Measurements from ENCODE around the gene MAST3.

MAST3 gene

DNA sequence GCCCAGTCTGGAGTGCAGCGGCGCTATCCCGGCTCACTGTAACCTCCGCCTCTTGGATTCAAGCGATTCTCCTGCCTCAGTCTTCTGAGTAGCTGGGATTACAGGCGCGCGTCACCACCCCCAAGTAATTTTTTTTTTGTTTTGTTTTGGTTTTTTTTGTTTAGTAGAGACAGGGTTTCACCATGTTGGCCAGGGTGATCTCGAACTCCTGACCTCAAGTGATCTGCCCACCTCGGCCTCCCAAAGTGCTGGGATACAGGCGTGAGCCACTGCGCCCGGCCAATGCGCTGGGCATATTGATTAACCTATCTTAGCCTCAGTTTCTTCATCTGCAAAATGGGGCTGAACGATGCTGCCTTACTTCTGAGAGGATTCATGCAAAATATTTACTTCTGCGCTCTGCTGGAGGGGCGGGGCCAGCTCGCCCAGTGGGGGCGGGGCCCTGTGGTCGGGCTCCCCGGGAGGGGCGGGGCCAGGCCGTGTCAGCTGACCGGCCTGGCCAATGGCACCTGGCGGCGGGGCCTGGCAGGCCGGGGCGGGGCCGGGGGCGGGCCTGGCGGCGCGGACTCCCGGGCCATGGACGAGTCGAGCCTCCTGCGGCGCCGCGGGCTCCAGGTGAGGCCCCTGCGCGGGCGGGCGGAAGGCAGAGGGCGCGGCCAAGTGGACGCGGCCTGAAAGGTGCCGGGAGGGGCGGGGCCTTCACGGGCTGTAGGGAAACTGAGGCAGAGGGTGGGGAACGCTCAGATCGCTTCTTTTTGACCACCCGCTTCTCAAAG lies at the start of gene MAST3:
MAST3 (plus strand) TSS at position 562 of the 776 bp plus-strand sequence; CDS start at position 577, 15 bp downstream.
- DNase-seq (ENCODE audit: low read depth in 2 of 2), result peak; percentile 81

DNA sequence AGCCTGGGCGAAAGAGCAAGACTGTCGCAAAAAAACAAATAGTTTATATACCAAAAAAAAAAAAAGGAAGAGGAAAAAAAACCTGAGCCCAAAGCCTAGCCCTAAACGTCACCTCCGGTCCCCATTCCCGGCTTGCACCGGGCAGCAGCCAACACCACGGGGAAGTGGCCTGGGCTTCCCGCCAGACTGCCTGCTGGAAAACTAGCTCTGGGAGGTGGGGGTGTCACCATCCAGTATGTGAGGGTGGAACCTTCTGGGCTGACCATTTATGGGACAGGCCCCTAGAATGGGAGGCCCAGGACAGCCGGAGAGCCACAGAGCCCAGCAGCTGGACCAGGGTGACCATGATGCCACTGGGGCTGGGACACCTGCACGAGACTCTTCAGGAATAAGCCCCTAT lies 48.2 kb upstream of the MAST3 start:
- DNase-seq (ENCODE audit: low read depth in 2 of 2), result no peak

DNA sequence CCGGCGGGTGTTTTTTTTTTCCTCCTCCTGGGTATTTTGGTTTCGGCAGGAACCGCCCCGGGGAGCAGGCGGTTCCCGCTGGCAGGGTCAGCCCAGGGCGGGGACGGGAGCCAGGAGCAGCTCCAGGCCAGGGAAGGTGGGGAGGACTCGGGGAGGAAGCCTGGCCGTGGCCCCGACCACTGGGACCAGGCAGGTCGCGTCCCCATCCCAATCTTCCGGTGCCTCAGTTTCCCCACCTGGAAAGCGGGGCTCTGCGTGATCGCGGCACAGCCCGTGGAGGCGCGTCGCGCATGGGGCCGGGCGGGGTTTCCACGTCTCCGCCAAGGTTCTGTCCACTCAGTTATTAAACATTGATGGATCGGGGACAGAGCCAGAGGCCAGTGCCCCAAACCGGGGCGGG lies 45.7 kb upstream of the MAST3 start:
- no peak for DNase-seq (ENCODE audit: low read depth in 2 of 2)

DNA sequence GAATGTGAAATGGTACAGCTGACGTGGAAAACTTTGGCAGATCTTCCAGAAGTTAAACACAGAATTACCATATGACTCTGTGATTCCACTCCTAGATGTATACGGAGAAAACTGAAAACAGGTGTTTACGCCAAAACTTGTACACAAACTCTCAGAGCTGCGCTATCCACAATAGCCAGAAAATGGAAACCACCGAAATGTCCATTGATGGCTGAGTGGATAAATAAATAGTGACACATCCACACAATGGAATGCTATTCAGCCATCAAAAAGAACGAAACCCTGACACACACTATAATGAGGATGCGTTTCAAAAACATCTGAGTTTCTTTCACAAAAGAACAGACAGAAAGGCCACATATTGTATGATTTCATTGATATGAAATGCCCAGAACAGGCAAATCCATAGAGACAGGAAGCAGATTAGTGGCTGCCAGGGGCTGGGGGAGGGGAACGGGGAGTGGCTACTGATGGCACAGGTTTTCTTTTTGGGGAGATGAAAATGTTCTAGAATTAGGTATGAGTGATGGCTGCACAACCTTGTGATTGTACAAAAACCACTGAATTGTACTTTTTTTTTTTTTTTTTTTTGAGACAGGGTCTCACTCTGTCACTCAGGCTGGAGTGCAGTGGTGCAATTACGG lies 43.9 kb upstream of the MAST3 start:
- no peak for DNase-seq (ENCODE audit: low read depth in 2 of 2)

DNA sequence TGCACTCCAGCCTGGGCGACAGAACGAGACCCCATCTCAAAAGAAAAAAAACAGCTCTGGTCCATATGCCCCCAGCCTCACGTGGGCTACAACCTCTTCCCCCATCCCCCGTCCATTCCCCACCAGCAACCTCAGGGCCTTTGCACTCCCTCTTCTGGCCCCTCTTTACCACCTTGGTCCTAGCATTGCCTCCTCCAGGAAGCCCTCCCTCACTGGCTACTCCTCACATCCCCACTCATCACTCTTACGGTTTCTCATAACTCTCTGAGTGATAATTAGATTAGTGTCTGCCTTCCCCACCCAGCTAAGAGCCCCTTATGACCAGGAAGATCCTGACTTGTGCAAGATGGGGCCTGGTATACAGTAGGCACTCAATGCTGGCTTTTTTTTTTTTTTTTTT lies 41.6 kb upstream of the MAST3 start:
- DNase-seq (ENCODE audit: low read depth in 2 of 2), result no peak

DNA sequence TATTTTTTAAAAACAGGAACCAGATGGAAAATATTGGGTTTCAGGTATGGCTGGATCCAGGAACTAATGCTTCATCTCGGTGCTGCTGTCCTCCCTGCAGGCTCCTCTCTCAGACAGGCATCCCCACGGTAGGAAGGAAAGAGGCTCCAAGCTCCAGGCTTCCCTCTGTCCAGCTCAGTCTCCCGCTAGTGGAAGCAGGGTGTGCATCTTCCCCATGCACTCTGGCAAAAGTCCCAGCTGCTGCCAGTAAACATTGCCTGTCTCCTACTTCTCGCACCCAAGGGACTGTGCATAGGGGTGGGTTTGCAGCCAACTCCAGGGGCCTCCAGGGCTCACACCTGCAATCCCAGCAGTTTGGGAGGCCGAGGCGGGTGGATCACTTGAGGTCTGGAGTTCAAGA lies 40.0 kb upstream of the MAST3 start:
- no peak for DNase-seq (ENCODE audit: low read depth in 2 of 2)

DNA sequence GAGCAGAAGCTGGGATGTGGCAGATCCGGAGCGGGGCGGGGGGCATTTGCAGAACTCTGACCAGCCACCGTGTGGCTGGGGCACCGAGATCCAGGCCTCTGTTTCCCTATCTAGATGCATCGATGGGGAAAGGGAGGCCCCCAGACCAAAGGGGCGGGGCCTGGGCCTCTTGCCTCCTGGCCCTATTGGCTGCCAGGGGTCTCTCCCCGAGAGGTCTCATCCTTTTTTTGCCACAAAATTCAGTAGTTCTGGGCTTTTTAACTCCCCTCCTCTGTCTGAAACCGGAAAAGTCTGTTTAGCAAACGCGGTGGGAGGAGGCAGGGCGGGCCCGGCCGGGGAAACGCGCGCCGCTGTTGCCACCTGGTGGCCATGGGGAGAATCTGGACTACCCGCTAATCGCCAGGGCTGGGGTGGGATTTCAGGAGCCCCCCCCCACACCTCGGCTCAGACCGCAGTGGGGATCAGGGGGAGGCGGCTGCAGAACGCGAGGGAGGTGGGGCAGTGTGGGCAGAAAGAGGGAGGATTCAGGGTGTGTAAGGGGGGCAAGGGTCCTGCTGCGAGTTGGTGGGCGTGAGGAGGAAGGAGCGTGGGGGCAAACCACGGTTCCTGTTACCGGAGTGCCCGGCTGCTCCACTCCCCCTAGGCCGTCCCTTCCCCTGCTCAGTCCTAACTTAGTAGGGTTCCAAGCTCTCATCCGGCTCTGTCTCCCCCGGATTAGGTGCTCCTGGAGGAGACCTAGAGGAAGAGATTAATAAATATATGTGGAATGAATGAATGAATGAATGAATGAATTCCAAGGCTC lies 39.2 kb upstream of the MAST3 start:
- peak; percentile 54 to 66 for DNase-seq (ENCODE audit: low read depth in 2 of 2)

DNA sequence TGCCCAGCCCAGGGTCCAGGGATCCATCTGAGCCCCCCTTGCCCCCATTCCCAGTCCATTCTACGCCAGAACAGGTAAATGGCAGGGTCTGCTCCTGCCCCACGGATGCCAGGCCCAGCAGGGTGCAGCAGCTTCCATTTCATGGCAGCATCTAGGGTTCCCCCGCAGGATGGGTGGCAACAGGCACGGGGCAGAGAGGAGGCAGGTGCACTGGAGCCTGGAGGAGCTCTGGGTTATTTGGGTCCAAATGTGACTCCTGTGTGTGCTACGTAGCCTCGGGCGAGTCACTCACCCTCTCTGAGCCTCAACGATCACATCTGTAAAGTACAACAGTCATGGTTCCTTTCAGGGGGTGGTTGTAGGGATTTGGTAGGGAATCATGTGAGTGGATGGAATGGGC lies 38.3 kb upstream of the MAST3 start:
- DNase-seq (ENCODE audit: low read depth in 2 of 2), result no peak

DNA sequence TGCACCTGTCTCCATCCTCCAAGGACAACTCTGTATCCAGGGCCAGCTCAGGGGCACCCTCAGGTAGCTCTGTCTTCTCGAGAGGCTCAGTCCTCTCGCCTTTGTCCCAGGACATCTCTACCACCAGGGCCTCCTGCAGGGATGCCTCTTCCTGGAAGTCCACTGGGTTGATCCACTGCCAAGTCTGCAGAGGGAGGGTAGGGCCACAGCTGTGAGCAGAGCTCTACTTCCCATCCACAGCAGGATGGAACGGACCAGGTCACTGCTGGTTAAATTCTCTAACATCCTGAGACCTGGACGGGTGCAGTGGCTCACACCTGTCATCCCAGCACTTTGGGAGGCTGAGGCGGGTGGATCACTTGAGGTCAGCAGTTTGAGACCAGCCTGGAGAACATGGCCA lies 37.7 kb upstream of the MAST3 start:
- DNase-seq (ENCODE audit: low read depth in 2 of 2), result no peak

DNA sequence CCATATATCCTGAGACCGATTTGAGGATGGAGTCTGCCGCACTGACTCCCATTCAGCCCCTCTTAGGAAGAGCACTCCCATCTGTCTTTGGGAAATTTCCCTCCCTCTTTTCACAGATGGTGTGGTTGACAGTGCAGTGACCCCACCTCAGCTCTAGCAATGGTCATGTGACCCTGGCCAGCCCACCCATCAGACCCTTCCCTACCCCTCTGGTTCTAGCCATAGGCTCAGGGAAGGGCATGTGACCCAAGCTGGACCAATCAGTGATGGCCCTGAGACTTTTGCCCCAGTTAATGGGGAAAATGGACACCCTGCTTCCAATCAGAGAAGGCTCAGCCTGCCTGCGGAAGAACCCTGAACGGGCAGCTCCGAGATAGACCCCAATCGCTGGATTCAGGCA lies 37.1 kb upstream of the MAST3 start:
- no peak for DNase-seq (ENCODE audit: low read depth in 2 of 2)

DNA sequence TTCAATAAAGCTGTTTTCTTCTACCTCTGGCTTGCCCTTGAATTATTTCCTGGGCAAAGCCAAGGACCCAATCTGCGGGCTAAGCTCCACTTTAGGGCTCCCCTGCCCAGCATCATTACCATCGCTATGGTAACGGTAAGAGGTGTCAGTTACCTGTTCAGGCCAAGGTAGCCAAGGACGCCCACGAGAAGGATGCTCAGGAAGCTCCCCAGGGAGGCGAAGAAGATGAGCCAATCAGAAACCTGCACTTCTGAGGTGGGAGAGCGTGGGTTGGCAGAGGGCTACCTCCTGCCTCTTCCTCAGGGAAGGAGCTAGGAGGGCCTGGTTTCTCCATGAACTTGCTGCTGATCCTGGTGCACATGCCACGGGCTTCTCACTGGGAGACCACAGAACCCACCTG lies 35.5 kb upstream of the MAST3 start:
- no peak for DNase-seq (ENCODE audit: low read depth in 2 of 2)

DNA sequence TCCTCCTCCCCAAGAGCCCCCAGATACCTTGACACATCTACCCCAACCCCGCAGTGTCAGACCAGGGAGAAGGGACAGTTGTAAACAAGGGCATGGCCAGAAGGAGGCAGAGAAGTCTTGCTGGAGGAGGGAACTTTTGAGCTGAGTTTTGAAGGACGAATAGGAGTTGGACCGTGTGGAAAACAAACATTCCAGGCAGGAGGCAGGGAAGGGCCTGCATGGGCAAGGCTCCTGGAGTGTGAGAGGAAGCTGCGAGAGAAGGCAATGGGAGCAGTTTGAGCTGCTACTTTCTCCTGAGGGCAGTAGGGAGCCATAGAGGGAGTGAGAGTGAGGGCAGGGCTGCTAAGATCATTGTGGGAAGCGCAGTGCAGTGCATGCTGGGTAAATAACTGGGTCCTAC lies 34.1 kb upstream of the MAST3 start:
- no peak for DNase-seq (ENCODE audit: low read depth in 2 of 2)

DNA sequence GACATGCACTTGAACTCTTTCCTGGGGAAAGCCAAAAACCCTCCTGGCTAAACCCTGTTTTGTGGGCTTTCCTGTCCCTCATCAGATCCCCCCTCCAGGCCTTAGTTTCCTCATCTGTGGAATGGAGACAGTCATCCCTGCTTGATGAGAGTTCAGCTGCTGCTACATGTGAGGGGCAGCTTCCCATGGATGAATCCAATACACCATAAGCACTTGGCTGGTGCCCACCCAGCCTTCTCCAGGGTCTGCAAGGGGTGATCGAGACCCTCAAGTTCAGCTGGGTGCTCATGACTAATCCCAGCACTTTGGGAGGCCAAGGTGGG lies 32.4 kb upstream of the MAST3 start:
- DNase-seq (ENCODE audit: low read depth in 2 of 2), result no peak

DNA sequence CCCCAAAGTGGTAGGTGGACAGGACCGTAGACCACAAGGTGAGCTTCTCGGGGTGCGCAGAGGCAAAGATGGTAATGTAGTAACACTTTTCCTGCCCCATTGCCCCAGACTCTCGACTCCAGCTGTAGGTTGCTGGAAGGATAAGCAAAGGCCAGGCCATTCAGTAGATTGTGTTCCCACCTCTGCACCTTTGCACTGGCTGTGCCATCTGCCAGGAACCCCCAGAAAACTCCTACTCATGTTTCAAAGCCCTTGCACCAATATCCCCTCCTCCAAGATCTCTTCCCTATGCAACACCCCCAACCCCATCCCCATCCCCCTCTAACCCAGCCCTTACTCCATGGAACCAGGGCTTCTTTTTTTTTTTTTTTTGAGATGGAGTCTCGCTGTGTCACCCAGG lies 29.2 kb upstream of the MAST3 start:
- no peak for DNase-seq (ENCODE audit: low read depth in 2 of 2)

DNA sequence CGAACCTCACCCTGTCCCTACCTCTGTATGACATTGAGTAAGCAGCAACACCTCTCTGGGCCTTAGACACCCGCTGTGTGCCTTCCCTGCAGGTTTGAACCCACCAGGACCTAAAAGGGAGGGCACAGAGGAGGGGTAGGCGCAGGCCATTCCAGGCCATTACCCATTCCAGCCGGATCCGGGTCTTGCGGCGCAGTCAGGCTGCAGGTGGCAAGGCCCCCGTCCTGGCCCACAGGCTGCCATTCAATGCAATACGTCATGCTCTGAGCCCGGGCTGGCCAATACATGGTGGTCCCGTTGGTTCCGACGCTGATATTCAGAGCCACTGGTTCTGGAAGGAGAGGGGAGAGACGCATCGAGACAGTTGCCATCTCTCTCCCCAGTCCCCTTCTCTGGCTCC lies 28.2 kb upstream of the MAST3 start:
- DNase-seq (ENCODE audit: low read depth in 2 of 2), result no peak

DNA sequence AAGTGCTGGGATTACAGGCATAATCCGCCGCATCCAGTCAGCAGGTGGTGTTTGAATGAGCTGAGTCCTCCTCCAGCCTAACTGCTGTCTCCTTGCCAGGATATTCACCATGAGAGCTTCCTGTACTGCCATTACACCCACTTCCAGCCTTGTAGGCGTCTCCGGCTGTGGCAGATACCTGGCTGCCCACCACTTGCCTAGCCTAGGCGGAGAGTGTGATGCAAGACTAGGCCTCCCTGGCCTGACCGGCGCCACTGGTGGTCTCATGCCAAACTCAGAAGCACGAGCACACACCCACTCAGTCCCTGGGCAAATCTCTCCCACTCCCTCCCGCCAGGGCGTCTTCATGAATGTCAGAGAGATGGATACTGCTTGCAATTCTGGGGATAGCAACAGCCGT lies 27.4 kb upstream of the MAST3 start:
- DNase-seq (ENCODE audit: low read depth in 2 of 2), result no peak

DNA sequence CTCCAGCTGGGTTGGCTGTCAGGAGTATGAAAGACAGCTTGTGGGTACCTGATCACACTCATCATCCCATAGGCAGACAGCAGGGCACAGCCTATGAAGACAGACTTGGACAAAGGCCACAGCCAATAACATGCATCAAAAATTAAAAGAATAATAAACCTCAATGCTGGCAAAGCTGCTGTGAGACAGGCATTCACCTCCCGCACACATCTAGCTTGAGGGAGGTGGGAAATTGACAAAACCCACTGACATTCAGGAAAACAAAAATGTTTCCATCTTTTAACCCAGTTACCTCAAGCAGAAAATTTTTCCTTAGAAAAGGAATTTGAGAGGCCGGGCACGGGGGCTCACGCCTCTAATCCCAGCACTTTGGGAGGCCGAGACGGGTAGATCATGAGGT lies 25.2 kb upstream of the MAST3 start:
- no peak for DNase-seq (ENCODE audit: low read depth in 2 of 2)

DNA sequence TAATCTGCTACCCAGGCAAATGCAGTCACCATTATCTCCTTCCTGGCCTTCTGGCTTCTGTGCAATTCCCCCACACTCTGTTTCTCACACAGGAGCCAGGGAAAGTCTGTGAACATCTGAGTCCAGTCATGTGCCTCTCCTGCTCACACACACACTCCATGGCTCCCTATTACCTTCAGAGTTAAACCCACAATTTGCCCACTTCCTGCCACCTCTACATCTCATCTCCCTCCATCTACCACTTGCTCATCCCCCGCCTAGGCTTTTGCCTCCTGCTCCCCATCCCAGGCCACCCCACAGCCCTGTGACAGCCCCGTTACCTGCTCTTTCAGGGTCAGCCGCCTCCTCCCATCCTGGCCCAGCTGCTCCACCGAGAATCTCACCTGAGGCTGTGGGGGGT lies 24.4 kb upstream of the MAST3 start:
- no peak for DNase-seq (ENCODE audit: low read depth in 2 of 2)

DNA sequence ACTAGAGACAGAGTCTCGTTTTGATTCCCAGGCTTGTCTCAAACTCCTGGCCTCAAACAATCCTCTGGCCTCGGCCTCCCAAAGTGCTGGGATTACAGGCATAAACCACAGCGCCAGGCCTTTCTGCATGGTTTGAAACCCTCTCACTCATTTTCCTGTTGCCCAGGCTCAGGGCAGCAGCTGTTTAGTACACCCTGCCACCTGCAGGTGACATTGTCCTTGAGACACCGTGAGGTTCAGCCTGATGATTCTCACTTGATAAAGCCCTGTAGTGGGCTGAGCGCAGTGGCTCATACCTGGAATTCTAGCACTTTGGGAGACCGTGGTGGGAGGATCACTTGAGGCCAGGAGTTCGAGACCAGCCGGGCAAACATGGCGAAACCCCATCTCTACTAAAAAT lies 23.4 kb upstream of the MAST3 start:
- DNase-seq (ENCODE audit: low read depth in 2 of 2), result no peak

DNA sequence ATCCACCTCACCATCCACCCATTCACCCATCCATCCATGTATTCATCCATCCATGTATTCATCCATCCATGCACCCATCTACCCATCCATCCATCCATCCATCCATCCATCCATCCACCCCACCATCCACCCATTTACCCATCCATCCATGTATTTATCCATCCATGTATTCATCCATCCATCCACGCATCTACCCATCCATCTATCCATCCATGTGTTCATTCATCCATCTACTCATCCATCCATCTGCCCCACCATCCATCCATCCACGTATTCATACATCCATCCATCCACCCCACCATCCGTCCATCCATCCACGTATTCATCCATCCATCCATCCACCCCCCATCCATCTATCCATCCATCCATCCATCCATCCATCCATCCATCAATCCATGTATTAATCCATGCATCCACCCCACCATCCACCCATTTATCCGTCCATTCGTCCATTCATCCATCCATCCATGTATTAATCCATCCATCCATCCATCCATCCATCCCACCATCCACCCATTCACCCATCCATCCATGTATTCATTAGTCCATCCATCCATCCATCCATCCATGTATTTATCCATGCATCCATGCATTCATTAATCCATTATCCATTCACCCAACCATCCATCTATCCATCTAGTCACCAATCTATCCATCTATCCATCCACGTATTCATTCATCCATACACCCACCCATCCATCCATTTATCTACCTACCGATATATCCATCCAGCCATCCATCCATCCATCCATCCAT lies 13.5 kb upstream of the MAST3 start:
- no peak for DNase-seq (ENCODE audit: low read depth in 2 of 2)

DNA sequence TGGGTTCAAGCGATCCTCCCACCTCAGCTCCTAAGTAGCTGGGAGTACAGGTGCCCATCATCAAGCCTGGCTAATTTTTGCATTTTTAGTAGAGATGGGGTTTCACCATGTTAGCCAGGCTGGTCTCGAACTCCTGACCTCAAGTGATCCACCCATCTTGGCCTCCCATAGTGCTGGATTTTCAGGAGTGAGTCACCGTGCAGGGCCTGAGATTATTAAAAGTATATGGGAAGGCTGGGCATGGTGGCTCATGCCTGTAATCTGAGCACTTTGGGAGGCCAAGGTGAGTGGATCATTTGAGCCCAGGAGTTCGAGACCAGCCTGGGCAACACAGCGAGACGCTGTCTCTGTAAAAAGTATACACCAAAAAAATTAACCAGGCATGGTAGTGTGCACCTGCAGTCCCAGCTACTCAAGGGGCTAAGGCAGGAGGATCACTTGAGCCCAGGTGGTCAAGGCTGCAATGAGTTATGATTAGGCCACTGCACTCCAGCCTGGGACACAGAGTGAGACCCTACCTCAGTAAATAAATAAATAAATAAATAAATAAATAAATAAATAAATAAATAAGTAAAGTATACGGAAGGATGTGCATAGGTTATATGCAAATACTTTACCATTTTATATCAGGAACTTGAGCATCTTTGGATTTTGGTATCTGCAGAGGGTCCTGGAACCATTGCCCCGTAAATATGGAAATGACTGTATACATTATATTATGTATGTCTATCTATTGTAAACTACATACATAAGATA lies 11.7 kb upstream of the MAST3 start:
- no peak for DNase-seq (ENCODE audit: low read depth in 2 of 2)
